Type B pancreatic cell (in vitro differentiated cells): ENCODE data around the gene QRFP. TPM values are rescaled to one million over a fixed set of nuclear protein-coding genes. Genes with fewer than 3 reads are reported as not detected.
A peak's percentile ranks its signal among the peaks of the same experiment; 100 is the strongest.

Source experiments
- DNase-seq: peaks from one replicate; pipeline ENCODE4 v3.0.0; 2021; ENCODE audit warnings: mixed read lengths; ENCODE audit not compliant: unreplicated experiment; ENCODE audit errors: extremely low spot score
- H3K27ac Mint-ChIP-seq: 2 replicates; pipeline ENCODE4 v1.8.0; 2021; ENCODE audit warnings: mild to moderate bottlenecking, mixed read lengths
- H3K27me3 Mint-ChIP-seq: 2 replicates; pipeline ENCODE4 v1.8.0; 2021; ENCODE audit warnings: mixed read lengths
- H3K36me3 Mint-ChIP-seq: 2 replicates; pipeline ENCODE4 v1.8.0; 2021; ENCODE audit warnings: mixed read lengths
- H3K4me1 Mint-ChIP-seq: one replicate; pipeline ENCODE4 v1.8.0; 2021; ENCODE audit warnings: mixed read lengths; ENCODE audit not compliant: unreplicated experiment
- H3K4me3 Mint-ChIP-seq: 2 replicates; pipeline ENCODE4 v1.8.0; 2021; ENCODE audit warnings: mild to moderate bottlenecking, mixed read lengths
- H3K9me3 Mint-ChIP-seq: 2 replicates; pipeline ENCODE4 v1.8.0; 2021; ENCODE audit warnings: mixed read lengths
- CTCF ChIP-seq: fragments of 200-600 bp; sonication (generic); conservative IDR thresholded peaks from 2 replicates; pipeline ENCODE4 v1.5.0; 2021; ENCODE audit warnings: antibody characterized with exemption, mild to moderate bottlenecking
- total RNA-seq: library from RNA; stranded (reverse); gene quantifications from 2 replicates; pipeline ENCODE4 v1.2.1, GENCODE V29; 2021; ENCODE audit warnings: low replicate concordance

The QRFP gene
- total RNA-seq, 1 donor from 2014 or later: not detected

- H3K4me1 Mint-ChIP-seq: peaks cover 52% of the 10 kb centered on the region
- H3K27ac Mint-ChIP-seq: peak overlapping the region; percentile 79
Observed at GRCh38 chr9:130847306-130848217, 49.0 kb downstream of the QRFP start.

GRCh38 chr9:130846487-130847305, 49.9 kb downstream of the QRFP start:
- no peak for TF ChIP-seq CTCF
- Mint-ChIP-seq H3K4me1 (peaks cover 61% of the 10 kb centered on the region), H3K4me3 (no peak overlapping the region), H3K9me3 (no peaks in the 10 kb centered on the region), H3K27ac (peak overlapping the region; percentile 79), H3K36me3 (peaks cover 15% of the 10 kb centered on the region), H3K27me3 (no peaks in the 10 kb centered on the region)
- DNase-seq: no peak

More at GRCh38 chr9:130847306-130848217, 49.0 kb downstream of the QRFP start:
- H3K9me3 Mint-ChIP-seq: no peaks in the 10 kb centered on the region
- TF ChIP-seq CTCF: peak; percentile 13
- H3K27me3 Mint-ChIP-seq: no peaks in the 10 kb centered on the region
- H3K36me3 Mint-ChIP-seq: peaks cover 17% of the 10 kb centered on the region
- H3K4me3 Mint-ChIP-seq: peak overlapping the region; percentile 16
- DNase-seq: no peak

- no peak for TF ChIP-seq CTCF
- H3K9me3 Mint-ChIP-seq: no peaks in the 10 kb centered on the region
- no peak overlapping the region for H3K27ac Mint-ChIP-seq
- peaks cover 63% of the 10 kb centered on the region for H3K4me1 Mint-ChIP-seq
- peaks cover 15% of the 10 kb centered on the region for H3K36me3 Mint-ChIP-seq
- H3K27me3 Mint-ChIP-seq: no peaks in the 10 kb centered on the region
- peak overlapping the region; percentile 34 for H3K4me3 Mint-ChIP-seq
- DNase-seq: no peak
Observed at GRCh38 chr9:130845901-130846481, 50.6 kb downstream of the QRFP start.

- Mint-ChIP-seq H3K27me3 (no peaks in the 10 kb centered on the region), H3K4me3 (peak overlapping the region; percentile 15), H3K4me1 (peaks cover 63% of the 10 kb centered on the region), H3K9me3 (no peaks in the 10 kb centered on the region), H3K36me3 (peaks cover 15% of the 10 kb centered on the region), H3K27ac (no peak overlapping the region)
- no peak for TF ChIP-seq CTCF
- DNase-seq: no peak
Observed at GRCh38 chr9:130845254-130845653, 51.4 kb downstream of the QRFP start.

- no peak for TF ChIP-seq CTCF
- Mint-ChIP-seq H3K36me3 (peaks cover 11% of the 10 kb centered on the region), H3K4me1 (peaks cover 67% of the 10 kb centered on the region), H3K27ac (peak overlapping the region; percentile 37), H3K4me3 (peak overlapping the region; percentile 39), H3K9me3 (no peaks in the 10 kb centered on the region), H3K27me3 (no peaks in the 10 kb centered on the region)
- no peak for DNase-seq
Observed at GRCh38 chr9:130844044-130844451, 52.6 kb downstream of the QRFP start.
